MCF 10A (cell line): ENCODE measurements around the gene FBLIM1. TPM values are rescaled to one million over a fixed set of nuclear protein-coding genes. Genes with fewer than 3 reads are reported as not detected.

Experiments
- BruUV-seq: library from RNA; stranded (reverse); fragments of 400-500 nt; replicated peaks from 2 replicates; lab custom pipeline; 2021; lab: Mats Ljungman, UMichigan
- CTCF ChIA-PET: fragments of 300-600 bp; sonication (Branson Sonifier 250); formaldehyde crosslinking; extraction: SDS; loops from one replicate; lab custom pipeline; 2021; ENCODE audit warnings: antibody characterized with exemption, inconsistent platforms; lab: Yijun Ruan, JAX
- POLR2A ChIA-PET: fragments of 300-600, 350-650 bp; sonication (Branson Sonifier 250); formaldehyde crosslinking; extraction: SDS; loops from one replicate; lab custom pipeline; 2020; ENCODE audit warnings: antibody characterized with exemption, inconsistent platforms; lab: Yijun Ruan, JAX
- DNase-seq: peaks from one replicate; pipeline ENCODE4 v3.0.0-alpha.2; 2018; ENCODE audit not compliant: unreplicated experiment
- H3K27ac Mint-ChIP-seq: one replicate; pipeline ENCODE4 v1.8.0; 2022; ENCODE audit warnings: mild to moderate bottlenecking, low read depth, mixed read lengths; ENCODE audit not compliant: unreplicated experiment
- H3K27me3 Mint-ChIP-seq: one replicate; pipeline ENCODE4 v1.8.0; 2022; ENCODE audit warnings: mixed read lengths; ENCODE audit not compliant: insufficient read depth, unreplicated experiment
- H3K36me3 Mint-ChIP-seq: one replicate; pipeline ENCODE4 v1.8.0; 2022; ENCODE audit warnings: mild to moderate bottlenecking, moderate library complexity, mixed read lengths; ENCODE audit not compliant: insufficient read depth, unreplicated experiment
- H3K4me1 Mint-ChIP-seq: one replicate; pipeline ENCODE4 v1.8.0; 2022; ENCODE audit warnings: mixed read lengths; ENCODE audit not compliant: insufficient read depth, unreplicated experiment
- H3K4me3 Mint-ChIP-seq: one replicate; pipeline ENCODE4 v1.8.0; 2022; ENCODE audit warnings: mild to moderate bottlenecking, moderate library complexity, mixed read lengths; ENCODE audit not compliant: unreplicated experiment
- H3K9me3 Mint-ChIP-seq: one replicate; pipeline ENCODE4 v1.8.0; 2022; ENCODE audit warnings: mixed read lengths; ENCODE audit not compliant: unreplicated experiment
- CTCF ChIP-seq: fragments of 200-600 bp; IDR thresholded peaks from one replicate; pipeline ENCODE4 v1.8.0; 2022; ENCODE audit warnings: antibody characterized with exemption, mild to moderate bottlenecking; ENCODE audit not compliant: unreplicated experiment
- intact Hi-C: fragments of 100-400 bp; cut with micrococcal nuclease; formaldehyde crosslinking; loops from 2 replicates; pipeline ENCODE4 v1.14.1; 2022
- total RNA-seq: library from RNA; stranded (reverse); gene quantifications from 2 replicates; pipeline ENCODE4 v1.2.3, GENCODE V29; 2022

The FBLIM1 gene
- total RNA-seq, 1 experiment from 2014 or later: 101 TPM

- peaks cover 17% of the 10 kb centered on the region for H3K36me3 Mint-ChIP-seq
- intact Hi-C loops: no loop called here
- no TSS peak for BruUV-seq
- no peak within 1 kb of the TSS for H3K27ac Mint-ChIP-seq
- ChIA-PET CTCF (interaction anchor here (0.5 to 0.7 kb wide), 4 partner anchors 41 to 597 kb away, joined by 3 read pairs; no protein-coding TSS in a partner anchor), POLR2A (interaction anchor here (1.4 kb wide), 1 partner anchor 56 kb away, joined by 3 read pairs; no protein-coding TSS in a partner anchor)
- H3K4me1 Mint-ChIP-seq: peaks cover 3% of the 10 kb centered on the region
- H3K27me3 Mint-ChIP-seq: no peaks in the 10 kb centered on the region
- no peaks in the 10 kb centered on the region for H3K9me3 Mint-ChIP-seq
- no peak within 1 kb of the TSS for H3K4me3 Mint-ChIP-seq
- TF ChIP-seq CTCF: no peak
- no peak for DNase-seq
Observed at GRCh38 chr1:15736038-15736891, 22.3 kb upstream of the FBLIM1 start, which contains the start of gene SLC25A34. Gene SLC25A34, plus strand, starts transcription at chr1:15736258. Its CDS starts 228 bp downstream, at chr1:15736486.

- no TSS peak for BruUV-seq
- Mint-ChIP-seq H3K4me1 (peaks cover 7% of the 10 kb centered on the region), H3K4me3 (no peak overlapping the region), H3K9me3 (no peaks in the 10 kb centered on the region), H3K27me3 (no peaks in the 10 kb centered on the region), H3K27ac (no peak overlapping the region), H3K36me3 (peaks cover 17% of the 10 kb centered on the region)
- ChIA-PET POLR2A (interaction anchor here (0.8 to 1.4 kb wide), 3 partner anchors 56 to 119 kb away, joined by 3 to 5 read pairs (median 3); no protein-coding TSS in a partner anchor), CTCF (interaction anchor here (0.6 to 0.7 kb wide), 2 partner anchors 41 to 320 kb away, joined by 3 read pairs; no protein-coding TSS in a partner anchor)
- DNase-seq: no peak
- intact Hi-C loops: no loop called here
- no peak for TF ChIP-seq CTCF
Observed at GRCh38 chr1:15736892-15737261, 21.7 kb upstream of the FBLIM1 start.

- DNase-seq: no peak
- intact Hi-C loops: no loop called here
- Mint-ChIP-seq H3K4me1 (peaks cover 7% of the 10 kb centered on the region), H3K4me3 (no peak overlapping the region), H3K27me3 (no peaks in the 10 kb centered on the region), H3K36me3 (peaks cover 15% of the 10 kb centered on the region), H3K9me3 (no peaks in the 10 kb centered on the region), H3K27ac (no peak overlapping the region)
- ChIA-PET POLR2A (interaction anchor here (0.6 to 0.9 kb wide), 3 partner anchors 9 to 119 kb away, joined by 3 to 5 read pairs (median 4); no protein-coding TSS in a partner anchor), CTCF (interaction anchor here (0.6 to 1.8 kb wide), 6 partner anchors 18 to 302 kb away, joined by 3 to 5 read pairs (median 3); no protein-coding TSS in a partner anchor)
- TF ChIP-seq CTCF: no peak
- BruUV-seq: no TSS peak
Observed at GRCh38 chr1:15737324-15738319, 21.0 kb upstream of the FBLIM1 start.
